GM19023 (cell line): ENCODE measurements around the gene KRT73.

Experiments
- ATAC-seq: cut with Tn5 transposase; IDR thresholded peaks from one replicate; pipeline ENCODE4 v1.9.1; 2021; ENCODE audit warnings: mild to moderate bottlenecking, moderate library complexity; ENCODE audit not compliant: unreplicated experiment

KRT73 gene

GRCh38 chr12:52575948-52576347 is 42.4 kb downstream of the KRT73 start:
- ATAC-seq = no peak

- no peak for ATAC-seq
These were observed 43.1 kb downstream of the KRT73 start for GRCh38 chr12:52575256-52575655.

- ATAC-seq = no peak
These were observed 44.6 kb downstream of the KRT73 start, which contains the start of gene KRT74 for GRCh38 chr12:52573743-52574142. Gene KRT74, minus strand, starts transcription at chr12:52573843. Its CDS starts 66 bp downstream, at chr12:52573777.

GRCh38 chr12:52573306-52573705 is 45.1 kb downstream of the KRT73 start:
- ATAC-seq = no peak

- ATAC-seq = no peak
These were observed 47.8 kb downstream of the KRT73 start for GRCh38 chr12:52570511-52570910.

- no peak for ATAC-seq
These were observed 50.2 kb downstream of the KRT73 start for GRCh38 chr12:52568111-52568510.

GRCh38 chr12:52566847-52567291 is 51.5 kb downstream of the KRT73 start:
- ATAC-seq = no peak

- ATAC-seq = no peak
These were observed 53.8 kb downstream of the KRT73 start for GRCh38 chr12:52564582-52564981.

- ATAC-seq = no peak
These were observed 56.4 kb downstream of the KRT73 start for GRCh38 chr12:52561880-52562449.

GRCh38 chr12:52559979-52560378 is 58.4 kb downstream of the KRT73 start:
- ATAC-seq = no peak

GRCh38 chr12:52558781-52559445 is 59.4 kb downstream of the KRT73 start:
- no peak for ATAC-seq
